K562 (cell line): Measurements from ENCODE around the gene COL7A1. TPM values are rescaled to one million over a fixed set of nuclear protein-coding genes. Genes with fewer than 3 reads are reported as not detected.

Experiments
- ATAC-seq: fragments of 200-7000 bp; cut with Tn5 transposase; 3 replicates; pipeline ENCODE4 v1.9.1; 2020; ENCODE audit warnings: moderate library complexity
- BruUV-seq: library from RNA; stranded (reverse); fragments of 400-500 nt; replicated peaks from 2 replicates; lab custom pipeline; 2021; lab: Mats Ljungman, UMichigan
- CTCF ChIA-PET: fragments of 300-600 bp; formaldehyde crosslinking; extraction: SDS; loops from one replicate; lab custom pipeline; 2021; ENCODE audit warnings: low intra/inter-chr PET ratio; lab: Yijun Ruan, JAX
- POLR2A ChIA-PET: fragments of 300-600, 350-650 bp; sonication (Branson Sonifier 250); formaldehyde crosslinking; extraction: SDS; loops from one replicate; lab custom pipeline; 2021; ENCODE audit warnings: antibody characterized with exemption, inconsistent platforms; lab: Yijun Ruan, JAX
- DNase-seq, 4 experiments: peaks; one replicate each; pipeline versions ENCODE4 v3.0.0 to v3.0.0-alpha.2; 2011 to 2018; ENCODE audit warnings: low spot score in 3 of 4, mixed read lengths in 3 of 4; ENCODE audit errors: extremely low read depth in 1 of 4
- FAIRE-seq: peaks from 2 replicates; lab custom pipeline; 2011; peaks lifted over from hg19 to GRCh38; lab: Jason Lieb, UNC
- H2AFZ ChIP-seq: 2 replicates; pipeline ENCODE4 v1.6.0; 2011; ENCODE audit warnings: low read depth, low read length, control low read depth, inconsistent platforms
- H3K27ac ChIP-seq: fragments of 200-600 bp; 3 replicates; pipeline ENCODE4 v1.8.0; 2011; ENCODE audit warnings: low read depth, mild to moderate bottlenecking, control low read depth, inconsistent platforms, low read length, moderate library complexity, mixed read lengths; ENCODE audit errors: extremely low read depth
- H3K27me3 ChIP-seq, 2 experiments: fragments of 300-600 bp in 1 of 2; 2 replicates in 1 of 2; 3 replicates in 1 of 2; pipeline versions ENCODE4 v1.6.0 to v1.8.0; 2011; ENCODE audit warnings: inconsistent platforms in 2 of 2, low read length in 2 of 2, mild to moderate bottlenecking in 1 of 2, mixed read lengths in 1 of 2, moderate library complexity in 1 of 2; ENCODE audit not compliant: control insufficient read depth in 2 of 2, insufficient read depth in 2 of 2
- H3K36me3 ChIP-seq: fragments of 300-600 bp; 3 replicates; pipeline ENCODE4 v1.8.0; 2011; ENCODE audit warnings: mild to moderate bottlenecking, low read length, inconsistent platforms; ENCODE audit not compliant: control insufficient read depth, insufficient read depth
- H3K4me1 ChIP-seq, 2 experiments: fragments of 200-600 bp in 1 of 2; replicated peaks in 1 of 2; 2 replicates in 1 of 2; 3 replicates in 1 of 2; pipeline versions ENCODE4 v1.5.1 to v1.8.0; 2011; ENCODE audit warnings: inconsistent platforms in 2 of 2, low read length in 2 of 2, mild to moderate bottlenecking in 1 of 2, mixed read lengths in 1 of 2, moderate library complexity in 1 of 2; ENCODE audit not compliant: control insufficient read depth in 2 of 2, insufficient read depth in 2 of 2
- H3K4me2 ChIP-seq: 2 replicates; pipeline ENCODE4 v1.6.1; 2011; ENCODE audit warnings: low read length, control low read depth, inconsistent platforms, mixed read lengths; ENCODE audit not compliant: insufficient read depth
- H3K4me3 ChIP-seq: fragments of 200-600 bp; sonication (generic), shearing (Covaris generic); 2 replicates; pipeline ENCODE4 v1.5.1; 2016; ENCODE audit warnings: control low read depth, inconsistent platforms
- H3K79me2 ChIP-seq: fragments of 200-600 bp; 3 replicates; pipeline ENCODE4 v1.8.0; 2011; ENCODE audit warnings: low read length, inconsistent platforms; ENCODE audit not compliant: control insufficient read depth, insufficient read depth
- H3K9ac ChIP-seq, 2 experiments: 2 replicates each; pipeline versions ENCODE4 v1.6.0 to v1.6.1; 2011; ENCODE audit warnings: low read depth in 2 of 2, low read length in 2 of 2, control low read depth in 1 of 2, inconsistent platforms in 1 of 2, mild to moderate bottlenecking in 1 of 2, mixed read lengths in 1 of 2; ENCODE audit not compliant: insufficient read depth in 1 of 2
- H3K9me1 ChIP-seq: one replicate; pipeline ENCODE4 v1.6.0; 2011; ENCODE audit warnings: inconsistent platforms, mild to moderate bottlenecking, low read length, moderate library complexity; ENCODE audit not compliant: control insufficient read depth, insufficient read depth
- H3K9me3 ChIP-seq: replicated peaks from 2 replicates; pipeline ENCODE4 v1.5.1; 2011; ENCODE audit warnings: low read depth, low read length, inconsistent platforms; ENCODE audit not compliant: control insufficient read depth, insufficient read depth
- H4K20me1 ChIP-seq: replicated peaks from 2 replicates; pipeline ENCODE4 v1.6.1; 2011; ENCODE audit warnings: low read length, inconsistent platforms, mixed read lengths; ENCODE audit not compliant: control insufficient read depth, insufficient read depth
- AFF1 ChIP-seq, 2 experiments: fragments of 450-650 bp; IDR thresholded peaks; 2 replicates each; pipeline ENCODE4 v1.6.1; 2018; ENCODE audit warnings: mild to moderate bottlenecking in 2 of 2, low read depth in 1 of 2; ENCODE audit not compliant: partially characterized antibody in 2 of 2
- BDP1 ChIP-seq: IDR thresholded peaks from 3 replicates; pipeline ENCODE4 v1.6.1; 2011; ENCODE audit not compliant: insufficient read length, insufficient read depth
- HDAC2 ChIP-seq: fragments of 450-650 bp; IDR thresholded peaks from 2 replicates; pipeline ENCODE4 v1.6.1; 2016; ENCODE audit warnings: mild to moderate bottlenecking
- IRF9 ChIP-seq: fragments of 450-650 bp; IDR thresholded peaks from 2 replicates; pipeline ENCODE4 v1.6.1; 2016; ENCODE audit warnings: missing biosample characterization, missing genetic modification characterization
- NFIX ChIP-seq: fragments of 250-450 bp; sonication (Bioruptor Pico); IDR thresholded peaks from 2 replicates; pipeline ENCODE4 v1.4.0; 2020; ENCODE audit warnings: low read depth, mild to moderate bottlenecking, moderate library complexity
- POLR2AphosphoS2 ChIP-seq: IDR thresholded peaks from 2 replicates; pipeline ENCODE4 v1.6.1; 2012; ENCODE audit warnings: low read length, improper control_type of control experiment
- POLR2B ChIP-seq: fragments of 450-650 bp; IDR thresholded peaks from 2 replicates; pipeline ENCODE4 v1.6.1; 2018; ENCODE audit warnings: low read depth; ENCODE audit not compliant: partially characterized antibody
- TSHZ1 ChIP-seq: fragments of 250-450 bp; sonication (Bioruptor Pico); IDR thresholded peaks from 2 replicates; pipeline ENCODE4 v1.4.0; 2020; ENCODE audit warnings: mild to moderate bottlenecking, moderate library complexity
- ZBTB43 ChIP-seq: sonication (generic); formaldehyde crosslinking; IDR thresholded peaks from 2 replicates; pipeline ENCODE4 v1.8.0; 2023; ENCODE audit warnings: mild to moderate bottlenecking, missing genetic modification reagents
- ZNF511 ChIP-seq: sonication (generic); formaldehyde crosslinking; IDR thresholded peaks from 2 replicates; pipeline ENCODE4 v1.8.0; 2022; ENCODE audit warnings: mild to moderate bottlenecking, missing genetic modification reagents
- WGBS: fragments of 100-300 bp; shearing (Covaris generic); methylation state at CpG from one replicate; pipeline ENCODE4 v1.1.6; 2016; ENCODE audit warnings: low coverage, mixed read lengths; ENCODE audit not compliant: insufficient coverage; ENCODE audit errors: missing lambda C conversion rate; 5-methylcytosine and 5-hydroxymethylcytosine counted together
- in situ Hi-C: fragments of 300-500 bp; cut with MboI; formaldehyde crosslinking; loops from 4 replicates; pipeline ENCODE4 v1.15.0; 2018; ENCODE audit warnings: inconsistent platforms, mixed read lengths
- intact Hi-C: fragments of 100-400 bp; cut with micrococcal nuclease; formaldehyde crosslinking; loops from 2 replicates; pipeline ENCODE4 v1.14.2; 2022
- polyA plus RNA-seq, 8 experiments: library from polyadenylated mRNA; depleted of rRNA in 4 of 8; stranded (reverse) in 5 of 8; unstranded in 3 of 8; fragments of >200 nt; fragmentation: Nextera tagmentation in 2 of 8; fragmentation: Illumina TruSeq in 1 of 8; extraction: Ambion mirVana in 2 of 8; extraction: Trizol in 1 of 8; gene quantifications; 2 replicates each; pipeline versions ENCODE4 v1.2.1 to v1.2.3, GENCODE V29; 2011 to 2014; ENCODE audit warnings: inconsistent platforms in 1 of 8, missing spikeins in 1 of 8
- total RNA-seq, 7 experiments: library from RNA; depleted of rRNA in 6 of 7; stranded (reverse); fragments of >200 nt in 6 of 7; fragmentation: Illumina TruSeq in 2 of 7; extraction: Trizol in 2 of 7; gene quantifications; 2 replicates each; pipeline versions ENCODE4 v1.2.1 to v1.2.3, GENCODE V29; 2011 to 2021; ENCODE audit warnings: low replicate concordance in 1 of 7

Gene COL7A1
- total and polyA plus RNA-seq, 9 of the 15 experiments (the other 6 are each of a cell fraction or from before 2014, with no cell fraction given), result 0.09 to 0.66 (median 0.35) TPM; not detected in 3

- peak overlapping the region in 1 of 2 experiments; percentile 68; a peak in 1 of 4 replicates for H3K9ac ChIP-seq
- no peak for DNase-seq
- CTCF ChIA-PET, result no interaction called here
- peaks cover 12 to 49% of the 10 kb centered on the region in 2 experiments; a peak in 4 of 5 replicates for H3K4me1 ChIP-seq
- intact Hi-C loops, result no loop called here
- no TSS peak for BruUV-seq
- no peaks in the 10 kb centered on the region for H3K36me3 ChIP-seq
- ATAC-seq, result no peak
- H2AFZ ChIP-seq, result no peak overlapping the region
- H3K27me3 ChIP-seq, result peaks cover 0 to 31% of the 10 kb centered on the region in 2 experiments; a peak in 3 of 5 replicates
- in situ Hi-C loops, result no loop called here
- H3K9me3 ChIP-seq, result no peaks in the 10 kb centered on the region
- H3K27ac ChIP-seq, result no peak overlapping the region
- H4K20me1 ChIP-seq, result no peaks in the 10 kb centered on the region; the same call in 1 of the 2 replicates
- H3K79me2 ChIP-seq, result no peaks in the 10 kb centered on the region
- FAIRE-seq, result no peak
- 38% methylated on average over 14 of the region's 22 CpGs for WGBS
- no peak overlapping the region for H3K4me2 ChIP-seq
- H3K9me1 ChIP-seq, result no peaks in the 10 kb centered on the region
- H3K4me3 ChIP-seq, result no peak overlapping the region
- POLR2A ChIA-PET, result interaction anchor here (0.6 kb wide), 1 partner anchor 156 kb away, joined by 3 read pairs; no protein-coding TSS in a partner anchor
- no peak for TF ChIP-seq ZNF511 (CRISPR knock-in tag)
- TF ChIP-seq POLR2AphosphoS2, result no peak
- no peak for TF ChIP-seq ZBTB43
- no peak for TF ChIP-seq IRF9 (tag)
- TF ChIP-seq AFF1 (IDR thresholded peaks at IDR 0.05; ENCODE audit: low read depth in 1 of 2, partially characterized antibody in 2 of 2), result no peak
- no peak for TF ChIP-seq NFIX (CRISPR knock-in tag)
- no peak for TF ChIP-seq HDAC2
- TF ChIP-seq TSHZ1 (CRISPR knock-in tag), result no peak
- TF ChIP-seq BDP1, result no peak
- no peak for TF ChIP-seq POLR2B
Measured at GRCh38 chr3:48591886-48592518, 3.1 kb downstream of the COL7A1 start.
